Activated naive CD4-positive, alpha-beta T cell treated with Interleukin-2 at 50 U/mL for 16 hours (primary cell): ENCODE measurements around the gene MUC21.
A peak's percentile ranks its signal among the peaks of the same experiment; 100 is the strongest.
"Not testable (repeated sequence)": the region's sequence is repeated elsewhere in the genome, so short reads cannot be mapped to it uniquely, and the experiment has no call there.

Source experiments
- DNase-seq: peaks from one replicate; pipeline ENCODE4 v3.0.0-alpha.2; 2020

The MUC21 gene

GRCh38 chr6:30983439-30983838, at the start of gene MUC21:
MUC21 (plus strand) TSS chr6:30983718; CDS start chr6:30983959, 241 bp downstream.
- no peak for DNase-seq

- DNase-seq, result no peak
These were observed 48.5 kb upstream of the MUC21 start for GRCh38 chr6:30935018-30935417.

- no peak for DNase-seq
These were observed 46.3 kb upstream of the MUC21 start for GRCh38 chr6:30937265-30937664.

DNA sequence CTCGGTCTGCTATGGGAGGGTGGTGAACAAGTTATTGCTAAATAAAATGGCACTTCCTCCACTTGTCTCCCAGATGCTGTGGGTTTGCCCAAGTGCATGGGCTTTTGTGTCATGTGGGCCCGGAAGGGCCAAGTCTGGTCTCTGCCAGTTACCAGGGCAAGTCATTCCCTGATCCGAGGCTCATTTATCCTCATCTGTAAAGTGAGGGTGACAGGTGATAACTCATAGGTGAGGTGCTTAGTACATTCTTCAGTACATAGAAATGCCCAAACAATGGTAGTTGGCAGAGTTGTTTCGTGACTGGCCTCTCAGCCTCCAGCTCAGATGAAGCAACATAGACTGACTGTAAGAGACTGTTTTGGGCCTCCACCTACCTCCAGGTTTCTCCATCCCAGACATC, 44.8 kb upstream of the MUC21 start:
- no peak for DNase-seq

GRCh38 chr6:30939473-30939872, 44.0 kb upstream of the MUC21 start:
- DNase-seq, result no peak

DNA sequence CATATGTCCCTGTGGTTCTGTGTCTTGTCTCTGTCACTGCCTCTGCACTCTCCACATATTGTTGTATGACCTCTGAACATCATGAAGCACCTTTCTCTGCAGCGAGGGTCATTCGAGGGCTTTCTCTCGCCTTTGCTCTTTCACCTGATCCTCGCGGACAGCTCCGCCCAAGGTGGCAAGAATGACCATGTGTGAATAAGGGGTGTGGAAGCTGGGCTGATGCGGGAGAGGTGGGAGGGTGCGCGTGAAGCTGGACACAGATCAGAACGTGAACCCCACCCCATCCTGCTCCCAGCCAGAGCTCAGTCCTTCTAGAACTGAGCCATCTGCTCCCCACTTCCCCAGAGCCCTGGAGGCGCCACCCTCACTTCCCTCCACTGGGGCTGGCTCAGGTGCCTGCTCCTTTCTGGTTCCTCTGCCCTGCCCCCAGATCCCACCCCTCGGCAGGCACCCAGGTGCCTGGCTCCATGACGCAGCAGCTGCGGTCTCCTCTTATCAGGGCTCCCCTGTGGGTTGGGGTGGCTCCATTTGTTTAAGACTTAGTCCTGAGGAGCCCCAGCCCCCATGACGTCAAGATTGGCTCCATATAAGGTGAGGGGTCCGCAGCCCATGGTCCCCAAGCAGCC, 43.0 kb upstream of the MUC21 start, which contains the start of gene MUCL3:
Gene MUCL3 (plus strand): TSS at position 613 of the 626 bp plus-strand sequence. CDS start 27 bp downstream, outside the sequence.
- DNase-seq, result no peak

GRCh38 chr6:30942338-30943060, 41.0 kb upstream of the MUC21 start:
- DNase-seq, result no peak

DNA sequence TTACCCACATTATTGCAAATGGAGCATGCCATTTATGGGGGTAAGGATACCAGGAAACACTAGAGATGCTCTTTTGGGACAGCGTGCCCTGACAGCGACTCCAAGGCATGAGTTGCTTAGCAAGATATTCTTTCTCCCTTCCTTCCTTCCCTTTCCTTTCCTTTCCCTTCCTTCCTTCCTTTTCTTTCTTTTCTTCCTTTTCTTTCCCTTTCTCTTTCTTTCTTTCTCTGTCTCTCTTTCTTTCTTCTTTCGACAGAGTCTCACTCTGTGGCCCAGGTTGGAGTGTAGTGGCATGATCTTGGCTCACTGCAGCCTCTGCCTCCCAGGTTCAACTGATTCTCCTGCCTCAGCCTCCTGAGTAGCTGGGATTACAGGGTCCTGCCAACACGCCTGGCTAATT, 39.5 kb upstream of the MUC21 start:
- no peak for DNase-seq

DNA sequence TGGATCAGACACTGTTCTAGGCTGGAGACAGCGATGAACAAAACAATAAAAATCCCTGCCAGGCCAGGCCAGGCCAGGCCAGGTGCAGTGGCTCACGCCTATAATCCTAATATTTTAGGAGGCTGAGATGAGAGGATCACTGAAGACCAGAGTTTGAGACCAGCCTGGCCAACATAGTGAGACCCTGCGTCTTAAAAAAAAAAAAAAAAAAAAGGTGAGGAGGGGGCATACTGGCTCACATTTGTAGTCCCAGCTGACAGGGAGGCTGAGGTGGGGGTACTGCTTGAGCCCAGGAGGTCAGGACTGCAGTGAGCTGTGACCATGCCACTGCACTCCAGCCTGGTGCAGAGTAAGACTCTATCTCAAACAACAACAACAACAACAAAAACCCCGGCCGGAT, 38.2 kb upstream of the MUC21 start:
- DNase-seq, result no peak

- no peak for DNase-seq
These were observed 36.3 kb upstream of the MUC21 start for GRCh38 chr6:30947231-30947630.

- no peak for DNase-seq
These were observed 34.7 kb upstream of the MUC21 start for GRCh38 chr6:30948811-30949210.

DNA sequence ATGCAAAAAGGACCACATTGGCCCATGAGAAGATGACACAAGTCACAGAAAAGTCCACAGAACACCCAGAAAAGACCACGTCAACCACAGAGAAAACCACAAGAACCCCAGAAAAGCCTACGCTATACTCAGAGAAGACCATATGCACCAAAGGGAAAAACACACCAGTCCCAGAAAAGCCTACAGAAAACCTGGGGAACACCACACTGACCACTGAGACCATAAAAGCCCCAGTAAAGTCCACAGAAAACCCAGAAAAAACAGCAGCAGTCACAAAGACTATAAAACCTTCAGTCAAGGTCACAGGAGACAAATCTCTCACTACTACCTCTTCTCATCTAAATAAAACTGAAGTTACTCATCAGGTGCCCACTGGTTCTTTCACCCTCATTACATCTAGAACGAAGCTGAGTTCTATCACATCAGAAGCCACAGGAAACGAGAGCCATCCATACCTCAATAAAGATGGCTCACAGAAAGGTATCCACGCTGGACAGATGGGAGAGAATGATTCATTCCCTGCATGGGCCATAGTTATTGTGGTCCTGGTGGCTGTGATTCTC, 31.5 kb upstream of the MUC21 start:
- no peak for DNase-seq

DNA sequence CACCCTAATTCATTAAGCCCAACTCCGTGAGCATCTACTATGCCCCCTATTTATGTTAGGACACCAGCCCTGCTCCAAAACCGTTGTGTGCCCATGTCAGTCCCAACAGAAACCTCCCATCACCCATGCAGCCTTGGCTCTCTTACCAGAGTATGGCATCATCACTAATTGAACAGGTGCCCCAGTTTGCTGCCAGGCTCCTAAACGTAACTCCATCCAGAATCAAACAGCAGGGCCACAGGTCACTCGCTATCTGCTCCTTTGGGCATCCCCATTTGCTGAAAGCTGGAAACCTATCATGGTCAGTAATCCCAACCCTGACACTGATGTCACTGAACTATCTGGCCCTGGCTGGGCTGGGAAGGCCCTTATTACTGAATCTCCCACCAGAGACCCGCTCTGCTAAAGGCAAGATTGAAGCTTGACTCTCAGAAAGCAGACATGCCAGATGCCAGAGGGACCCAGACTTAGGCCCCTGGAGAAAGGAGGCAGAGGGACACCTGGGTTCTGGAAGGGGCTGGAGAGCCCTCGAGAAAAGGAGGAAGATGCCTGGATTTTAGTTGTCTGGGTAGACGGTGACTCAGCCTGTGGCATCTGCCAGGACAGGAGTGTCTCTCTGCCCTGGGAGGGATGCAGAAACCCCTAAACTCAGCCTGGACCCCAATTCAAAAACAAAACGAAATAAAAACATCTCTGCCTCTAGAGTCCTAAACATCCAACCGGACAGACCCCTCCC, 28.7 kb upstream of the MUC21 start:
- no peak for DNase-seq

DNA sequence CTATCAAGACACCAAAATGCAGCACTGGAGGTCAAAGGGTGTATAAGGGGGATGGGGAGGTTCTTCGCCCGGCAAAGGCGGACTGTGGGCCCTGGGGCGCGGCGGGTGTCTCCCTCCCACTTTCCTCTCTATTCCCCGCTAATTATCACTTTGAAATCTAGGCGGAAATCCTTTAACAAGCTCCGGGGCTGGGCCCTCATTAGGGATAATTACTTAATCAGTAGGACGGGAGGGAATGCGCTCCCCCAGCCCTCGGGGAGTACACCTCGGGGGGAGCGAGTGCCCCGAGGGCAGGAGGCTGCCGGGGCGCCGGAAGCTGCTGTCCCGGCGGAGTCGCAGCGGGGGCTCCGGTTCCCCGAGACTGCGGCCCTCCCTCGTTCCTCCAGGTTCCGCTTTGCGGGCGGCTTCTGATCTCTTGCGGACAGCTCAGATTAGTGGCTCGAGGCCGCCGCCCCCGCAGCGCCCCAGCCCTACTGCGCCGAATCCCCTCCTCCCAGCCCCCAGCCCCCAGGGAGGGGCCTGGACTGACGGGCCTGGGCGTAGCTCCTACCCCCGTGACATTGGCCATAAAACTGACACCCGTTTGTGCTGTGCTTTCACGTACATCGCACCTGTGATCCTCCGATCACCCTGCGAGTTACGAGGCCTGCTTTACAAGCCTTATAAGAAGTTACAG, 28.0 kb upstream of the MUC21 start:
- peak; percentile 75 for DNase-seq

DNA sequence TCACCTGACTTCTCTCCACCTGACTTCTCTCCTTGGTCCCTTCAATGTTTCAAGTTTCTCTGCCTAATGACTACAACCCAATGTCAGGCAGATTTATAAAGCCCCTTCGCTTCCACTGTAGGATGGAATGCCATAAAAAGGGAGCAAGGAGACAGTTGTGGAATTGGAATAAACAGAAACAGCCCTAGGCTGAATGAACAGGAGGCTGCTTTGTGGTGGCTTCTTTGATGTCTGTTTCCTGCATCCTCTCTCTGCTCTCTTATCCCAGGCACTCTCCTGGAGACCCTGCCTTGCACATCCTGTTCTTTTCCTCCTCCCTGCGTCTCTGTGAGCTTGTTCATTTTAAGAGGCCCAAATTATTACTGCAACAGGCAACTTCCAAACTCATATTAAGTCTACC, 25.8 kb upstream of the MUC21 start:
- DNase-seq, result no peak

DNA sequence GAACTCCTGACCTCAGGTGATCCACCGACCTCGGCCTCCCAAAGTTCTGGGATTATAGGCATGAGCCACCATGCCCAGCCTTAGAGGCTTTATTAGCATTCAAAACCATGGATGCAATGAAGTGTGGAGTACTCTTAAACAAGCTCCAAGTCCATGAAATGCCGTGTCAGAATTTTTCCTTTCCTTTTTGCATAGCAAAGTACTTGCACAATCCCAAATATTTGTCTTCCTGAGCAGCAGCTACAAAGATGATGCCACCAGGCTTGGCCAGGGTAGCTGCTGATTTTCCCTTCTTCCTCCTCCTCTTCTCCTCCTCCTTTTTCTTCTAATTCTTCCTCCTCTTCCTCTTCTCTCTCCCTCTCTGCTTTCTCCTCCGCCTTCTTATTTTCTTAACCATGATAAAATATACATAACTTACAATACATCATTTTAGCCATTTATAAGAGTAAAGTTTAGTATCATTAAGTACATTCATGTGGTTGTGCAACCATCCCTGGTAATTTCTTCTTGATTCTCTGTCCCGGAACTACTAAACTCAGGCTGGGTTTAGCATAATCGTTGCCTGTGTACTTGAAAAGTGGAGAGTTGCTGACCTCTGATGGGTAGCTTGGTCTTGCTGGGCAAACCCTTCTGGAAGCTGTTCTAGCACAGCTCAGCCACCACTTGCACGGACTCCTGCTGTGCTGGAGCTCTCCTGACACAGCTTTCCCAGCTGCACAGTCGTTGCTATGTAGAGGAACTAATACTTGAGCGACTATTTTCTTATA, 22.4 kb upstream of the MUC21 start:
- DNase-seq, result no peak

- DNase-seq, result no peak
These were observed 20.8 kb upstream of the MUC21 start for GRCh38 chr6:30962716-30963115.

DNA sequence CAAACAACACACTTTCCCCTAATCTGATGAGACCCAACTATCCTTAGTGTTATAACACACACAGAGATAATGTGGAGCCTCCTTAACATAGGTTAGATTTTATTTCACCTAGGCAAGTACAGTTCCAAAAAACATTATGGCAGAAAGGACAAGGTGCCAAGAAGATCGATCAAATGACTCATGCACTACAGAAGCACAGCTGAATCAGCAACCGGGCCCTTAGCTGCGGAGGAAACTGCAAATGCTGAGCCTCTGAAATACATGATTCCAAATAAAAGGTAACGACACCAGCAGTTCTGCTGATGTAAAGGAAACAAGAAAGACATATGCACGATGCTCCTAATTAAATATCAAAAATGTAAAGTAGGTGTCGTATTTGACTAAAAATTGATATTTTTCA, 19.9 kb upstream of the MUC21 start:
- DNase-seq, result no peak

DNA sequence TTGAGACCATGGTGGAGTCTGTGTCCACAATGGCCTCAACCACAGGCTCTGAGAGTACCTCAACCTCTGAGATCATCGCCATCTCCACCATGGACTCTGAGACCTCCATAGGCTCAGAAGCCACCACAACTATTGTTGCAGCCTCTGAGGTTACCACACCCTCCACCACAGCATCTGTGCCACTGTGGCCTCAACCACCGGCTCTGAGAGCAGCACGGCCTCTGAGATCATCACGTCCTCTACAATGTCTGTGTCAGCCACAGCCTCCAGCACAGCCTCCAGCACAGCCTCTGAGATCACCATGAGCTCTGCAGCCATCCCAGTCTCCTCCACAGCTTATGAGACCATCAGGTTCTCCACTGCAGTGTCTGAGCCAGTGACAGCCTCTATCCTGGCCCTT, 19.4 kb upstream of the MUC21 start:
- DNase-seq, result no peak

- DNase-seq, result no peak
These were observed 18.3 kb upstream of the MUC21 start for GRCh38 chr6:30965140-30965601.

GRCh38 chr6:30966154-30966553, 17.4 kb upstream of the MUC21 start:
- no peak for DNase-seq

DNA sequence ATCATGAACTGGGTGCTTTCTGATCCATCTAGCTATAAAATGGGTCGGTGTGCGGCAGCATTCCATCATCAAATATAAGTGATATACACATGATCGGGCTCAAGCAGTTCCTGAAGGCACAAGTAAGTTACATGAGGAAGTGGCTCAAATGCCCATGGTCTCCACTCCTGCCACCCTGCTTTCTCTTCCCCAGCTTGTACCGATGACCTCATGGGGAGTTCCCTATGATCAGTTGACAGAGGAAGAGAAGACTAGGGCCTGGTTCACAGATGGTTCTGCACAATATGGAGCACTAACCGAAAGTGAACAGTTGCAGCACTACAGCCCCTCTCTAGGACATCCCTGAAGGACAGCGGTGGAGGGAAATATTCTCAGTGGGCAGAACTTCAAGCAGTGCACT, 14.3 kb upstream of the MUC21 start:
- not testable (repeated sequence) for DNase-seq
